Gastrocnemius medialis (tissue), 4 donors: ENCODE data around the gene SIK3. TPM values are rescaled to one million over a fixed set of nuclear protein-coding genes. Genes with fewer than 3 reads are reported as not detected.

Experiments used
- ATAC-seq, 2 donors: fragments of 150-250 bp; one replicate each; pipeline ENCODE4 v1.9.1; 2016
- DNase-seq, 2 donors: peaks; one replicate each; pipeline ENCODE4 v3.0.0-alpha.2; 2019
- H3K27ac ChIP-seq, 4 donors: fragments of 200-600 bp; sonication (generic); 1 replicate in 1 of 4; 2 replicates in 3 of 4; pipeline ENCODE4 v1.5.1; 2016 to 2018; ENCODE audit warnings: mild to moderate bottlenecking in 2 of 4, moderate library complexity in 1 of 4
- H3K27me3 ChIP-seq, 3 donors: fragments of 200-600 bp; sonication (generic) in 2 of 3; 1 replicate in 1 of 3; 2 replicates in 2 of 3; pipeline versions ENCODE4 v1.5.1 to v1.6.0; 2016 to 2019; ENCODE audit warnings: mild to moderate bottlenecking in 1 of 3, moderate library complexity in 1 of 3
- H3K36me3 ChIP-seq, 2 donors: fragments of 200-600 bp; sonication (generic) in 1 of 2; one replicate each; pipeline ENCODE4 v1.5.1; 2017 to 2018
- H3K4me1 ChIP-seq, 2 donors: fragments of 200-600 bp; sonication (generic) in 1 of 2; one replicate each; pipeline ENCODE4 v1.5.1; 2016 to 2017; ENCODE audit warnings: mild to moderate bottlenecking in 2 of 2
- H3K4me3 ChIP-seq, 4 donors: fragments of 200-600 bp; sonication (generic) in 3 of 4; 1 replicate in 1 of 4; 2 replicates in 3 of 4; pipeline ENCODE4 v1.5.1; 2016 to 2019; ENCODE audit warnings: mild to moderate bottlenecking in 2 of 4
- H3K9me3 ChIP-seq, 3 donors: fragments of 200-600 bp; sonication (generic) in 2 of 3; 1 replicate in 1 of 3; 2 replicates in 2 of 3; pipeline ENCODE4 v1.5.1; 2016 to 2019
- CTCF ChIP-seq, 5 experiments: fragments of 450-650 bp in 3 of 5; fragments of 200-600 bp in 2 of 5; sonication (generic) in 2 of 5; IDR thresholded peaks in 4 of 5; conservative IDR thresholded peaks in 1 of 5; 1 replicate in 4 of 5; 2 replicates in 1 of 5; pipeline ENCODE4 v1.5.1; 2016 to 2019; ENCODE audit warnings: antibody characterized with exemption in 5 of 5, mild to moderate bottlenecking in 3 of 5, moderate library complexity in 3 of 5
- POLR2A ChIP-seq, 2 donors: fragments of 450-650 bp; IDR thresholded peaks; one replicate each; pipeline ENCODE4 v1.6.1; 2017; ENCODE audit warnings: antibody characterized with exemption in 2 of 2, mild to moderate bottlenecking in 2 of 2, moderate library complexity in 2 of 2
- in situ Hi-C, 4 donors: fragments of 200-750 bp; cut with MboI; loops; one replicate each; pipeline versions ENCODE4 v1.15.0 to v1.8.0; 2017; ENCODE audit warnings: low sequenced_read_pairs in 4 of 4
- intact Hi-C: fragments of 100-400 bp; cut with DNase I; formaldehyde crosslinking; loops from one replicate; pipeline ENCODE4 v1.15.1; 2023; ENCODE audit warnings: low total_unique reads
- total RNA-seq, 4 donors: library from RNA; depleted of rRNA; stranded (reverse); fragments of >200 nt; gene quantifications; one replicate each; pipeline versions ENCODE4 v1.1.0 to v1.2.3, GENCODE V29; 2016

SIK3 gene
- total RNA-seq, 4 donors from 2014 or later = 34.4 to 42.4 (median 37.2) TPM

GRCh38 chr11:116849486-116849885 lies 248.7 kb downstream of the SIK3 start:
- no peak for TF ChIP-seq POLR2A (IDR thresholded peaks at IDR 0.05)
- no peak for TF ChIP-seq CTCF (IDR thresholded peaks at IDR 0.05 in 4 of 5, conservative IDR thresholded peaks at IDR 0.05 in 1 of 5)
- DNase-seq = no peak
- H3K27ac ChIP-seq = no peak overlapping the region
- no peak for ATAC-seq
- H3K9me3 ChIP-seq = no peaks in the 10 kb centered on the region
- intact Hi-C loops (no loop called here), in situ Hi-C loops (no loop called here)
- H3K36me3 ChIP-seq = peaks cover 0 to 47% of the 10 kb centered on the region in 2 donors
- peaks cover 14 to 19% of the 10 kb centered on the region in 2 donors for H3K4me1 ChIP-seq
- H3K4me3 ChIP-seq = no peak overlapping the region
- H3K27me3 ChIP-seq = no peaks in the 10 kb centered on the region

- Histone ChIP-seq H3K27me3 (no peaks in the 10 kb centered on the region), H3K27ac (no peak overlapping the region), H3K36me3 (peaks cover 0 to 50% of the 10 kb centered on the region in 2 donors), H3K9me3 (no peaks in the 10 kb centered on the region), H3K4me3 (no peak overlapping the region), H3K4me1 (peaks cover 14 to 19% of the 10 kb centered on the region in 2 donors)
- intact Hi-C loops (no loop called here), in situ Hi-C loops (no loop called here)
- TF ChIP-seq POLR2A (IDR thresholded peaks at IDR 0.05) = no peak
- TF ChIP-seq CTCF (IDR thresholded peaks at IDR 0.05 in 4 of 5, conservative IDR thresholded peaks at IDR 0.05 in 1 of 5) = no peak
- no peak for DNase-seq
- no peak for ATAC-seq
Observed at GRCh38 chr11:116849060-116849459, 249.2 kb downstream of the SIK3 start.

- TF ChIP-seq POLR2A (IDR thresholded peaks at IDR 0.05) = no peak
- TF ChIP-seq CTCF (IDR thresholded peaks at IDR 0.05 in 4 of 5, conservative IDR thresholded peaks at IDR 0.05 in 1 of 5) = no peak
- intact Hi-C loops = no loop called here
- Histone ChIP-seq H3K27me3 (no peaks in the 10 kb centered on the region), H3K27ac (no peak overlapping the region), H3K36me3 (peaks cover 0 to 56% of the 10 kb centered on the region in 2 donors), H3K4me3 (no peak overlapping the region), H3K9me3 (no peaks in the 10 kb centered on the region), H3K4me1 (peaks cover 6 to 13% of the 10 kb centered on the region in 2 donors)
- ATAC-seq = no peak
- in situ Hi-C loops = no loop called here
- no peak for DNase-seq
Observed at GRCh38 chr11:116847612-116848011, 250.6 kb downstream of the SIK3 start.

GRCh38 chr11:116844722-116845121 lies 253.5 kb downstream of the SIK3 start:
- peak in 1 of 2 donors; percentile 65 for ATAC-seq
- Histone ChIP-seq H3K36me3 (peaks cover 0 to 56% of the 10 kb centered on the region in 2 donors), H3K4me1 (peaks cover 0 to 5% of the 10 kb centered on the region in 2 donors), H3K27ac (no peak overlapping the region), H3K27me3 (no peaks in the 10 kb centered on the region), H3K4me3 (no peak overlapping the region), H3K9me3 (no peaks in the 10 kb centered on the region)
- intact Hi-C loops = no loop called here
- no peak for TF ChIP-seq CTCF (IDR thresholded peaks at IDR 0.05 in 4 of 5, conservative IDR thresholded peaks at IDR 0.05 in 1 of 5)
- TF ChIP-seq POLR2A (IDR thresholded peaks at IDR 0.05) = no peak
- DNase-seq = no peak
- in situ Hi-C loops = no loop called here

GRCh38 chr11:116843661-116844060 lies 254.6 kb downstream of the SIK3 start:
- Histone ChIP-seq H3K4me1 (peaks cover 0 to 5% of the 10 kb centered on the region in 2 donors), H3K4me3 (no peak overlapping the region), H3K36me3 (peaks cover 0 to 49% of the 10 kb centered on the region in 2 donors), H3K9me3 (no peaks in the 10 kb centered on the region), H3K27me3 (no peaks in the 10 kb centered on the region), H3K27ac (no peak overlapping the region)
- intact Hi-C loops (no loop called here), in situ Hi-C loops (no loop called here)
- DNase-seq (no peak), ATAC-seq (no peak)
- no peak for TF ChIP-seq POLR2A (IDR thresholded peaks at IDR 0.05)
